ENCODE data around the gene FSIP1. TPM values are rescaled to one million over a fixed set of nuclear protein-coding genes. Genes with fewer than 3 reads are reported as not detected.

The FSIP1 gene
- polyA plus RNA-seq, 2 of the 4 experiments (the other 2 are of a cell fraction): 0.71 to 0.93 TPM

GRCh38 chr15:39747326-39747725 is 35.3 kb downstream of the FSIP1 start:
- H3K4me2 ChIP-seq: peak overlapping the region; percentile 64
- CTCF ChIA-PET: interaction anchor here (0.7 to 1.9 kb wide), 2 partner anchors 10 to 1040 kb away, joined by 4 to 10 read pairs; no protein-coding TSS in a partner anchor

GRCh38 chr15:39746714-39747276 is 35.8 kb downstream of the FSIP1 start:
- ATAC-seq: no peak
- Histone ChIP-seq H3K4me1 (peaks cover 48% of the 10 kb centered on the region), H3K4me3 (no peak overlapping the region), H3K9me3 (no peaks in the 10 kb centered on the region; the same call in 2 of the 3 replicates), H3K27ac (peak overlapping the region; percentile 68 to 75; a peak in 5 of 6 replicates), H3K4me2 (peak overlapping the region; percentile 64)
- CTCF ChIA-PET: interaction anchor here (1.9 kb wide), 1 partner anchor 10 kb away, joined by 10 read pairs; no protein-coding TSS in a partner anchor
- WGBS (ENCODE audit: missing lambda C conversion rate): 87% methylated on average over 1 of the region's 1 CpG
- POLR2A ChIA-PET: no interaction called here
- DNase-seq (ENCODE audit: low read depth in 1 of 2, low spot score in 1 of 2): no peak
- no peak for TF ChIP-seq CHD2 (IDR thresholded peaks at IDR 0.05; ENCODE audit: low read length, partially characterized antibody)
- no peak for TF ChIP-seq MAZ (IDR thresholded peaks at IDR 0.05; ENCODE audit: borderline replicate concordance, low read depth, low read length)
- no peak for TF ChIP-seq RAD21 (conservative IDR thresholded peaks at IDR 0.05 in 1 of 2, IDR thresholded peaks at IDR 0.05 in 1 of 2)
- TF ChIP-seq KDM1A (IDR thresholded peaks at IDR 0.05; ENCODE audit: low read depth): no peak
- no peak for TF ChIP-seq MAFK (IDR thresholded peaks at IDR 0.05; ENCODE audit: partially characterized antibody)
- TF ChIP-seq ZNF302 (CRISPR knock-in tag; IDR thresholded peaks at IDR 0.05): no peak
- TF ChIP-seq FOSB (CRISPR knock-in tag; IDR thresholded peaks at IDR 0.05): no peak
- no peak for TF ChIP-seq CHD4 (IDR thresholded peaks at IDR 0.05; ENCODE audit: borderline replicate concordance)
- TF ChIP-seq REST (IDR thresholded peaks at IDR 0.05): no peak
- no peak for TF ChIP-seq ZFP36 (IDR thresholded peaks at IDR 0.05; ENCODE audit: borderline replicate concordance, partially characterized antibody)
- no peak for TF ChIP-seq POLR2AphosphoS2 (conservative IDR thresholded peaks at IDR 0.05; ENCODE audit: low read length)
- TF ChIP-seq RNF2 (IDR thresholded peaks at IDR 0.05; ENCODE audit: borderline replicate concordance, low read depth): no peak
- FAIRE-seq: no peak

More at GRCh38 chr15:39747326-39747725, 35.3 kb downstream of the FSIP1 start:
- DNase-seq (ENCODE audit: low read depth in 1 of 2, low spot score in 1 of 2): no peak
- ATAC-seq: no peak
- Histone ChIP-seq H3K9me3 (no peaks in the 10 kb centered on the region; the same call in 2 of the 3 replicates), H3K4me3 (no peak overlapping the region), H3K4me1 (peaks cover 48% of the 10 kb centered on the region), H3K27ac (peak overlapping the region; percentile 47 to 68; a peak in 4 of 6 replicates)
- TF ChIP-seq CBX2 (IDR thresholded peaks at IDR 0.05; ENCODE audit: borderline replicate concordance, low read depth) (no peak), FOSL2 (IDR thresholded peaks at IDR 0.05) (0 out of 2 replicates have a peak, but pooled peaks have one; percentile 9), FOSL2 (CRISPR knock-in tag; IDR thresholded peaks at IDR 0.05) (0 out of 2 replicates have a peak, but pooled peaks have one; percentile 10)
- POLR2A ChIA-PET: no interaction called here
- peak; percentile 68 for FAIRE-seq

GRCh38 chr15:39746176-39746575 is 36.5 kb downstream of the FSIP1 start:
- DNase-seq (ENCODE audit: low read depth in 1 of 2, low spot score in 1 of 2) (no peak), ATAC-seq (no peak), FAIRE-seq (no peak)
- peak overlapping the region; percentile 66 to 68; a peak in 4 of 6 replicates for H3K27ac ChIP-seq
- H3K4me1 ChIP-seq: peaks cover 48% of the 10 kb centered on the region
- 96% methylated on average over 2 of the region's 2 CpGs for WGBS (ENCODE audit: missing lambda C conversion rate)
- TF ChIP-seq POLR2A (IDR thresholded peaks at IDR 0.05; ENCODE audit: low read length) (no peak), RARB (CRISPR knock-in tag; IDR thresholded peaks at IDR 0.05) (no peak), BHLHE40 (IDR thresholded peaks at IDR 0.05; ENCODE audit: low read depth, low read length) (no peak), POLR2AphosphoS2 (conservative IDR thresholded peaks at IDR 0.05; ENCODE audit: low read length) (no peak), FOXS1 (CRISPR knock-in tag; IDR thresholded peaks at IDR 0.05) (no peak), EHF (CRISPR knock-in tag; IDR thresholded peaks at IDR 0.05) (no peak), RCOR1 (IDR thresholded peaks at IDR 0.05; ENCODE audit: low read depth, low read length) (no peak), RFX5 (IDR thresholded peaks at IDR 0.05) (no peak)
- ChIA-PET POLR2A (no interaction called here), CTCF (interaction anchor here (2.3 kb wide), 1 partner anchor 11 kb away, joined by 17 read pairs; no protein-coding TSS in a partner anchor)
- H3K4me3 ChIP-seq: no peak overlapping the region
- H3K9me3 ChIP-seq: no peaks in the 10 kb centered on the region; the same call in 2 of the 3 replicates
- H3K4me2 ChIP-seq: no peak overlapping the region
